DMS153 treated with DMSO at 0.1 percent for 48 hours (cell line): ENCODE measurements around the gene HERC4.
"Not testable (repeated sequence)": the region's sequence is repeated elsewhere in the genome, so short reads cannot be mapped to it uniquely, and the experiment has no call there.

Experiments
- DNase-seq: peaks from one replicate; lab custom pipeline; 2025; ENCODE audit not compliant: unreplicated experiment; lab: John Stamatoyannopoulos, UW

Gene HERC4

GRCh38 chr10:68090586-68090985 is 15.5 kb upstream of the HERC4 start:
- no peak for DNase-seq

GRCh38 chr10:68088740-68089139 is 13.7 kb upstream of the HERC4 start:
- no peak for DNase-seq

- DNase-seq: no peak
Observed at GRCh38 chr10:68087685-68088401, 12.8 kb upstream of the HERC4 start.

GRCh38 chr10:68086910-68087684 is 12.0 kb upstream of the HERC4 start:
- DNase-seq: no peak

- DNase-seq: no peak
Observed at GRCh38 chr10:68086011-68086410, 10.9 kb upstream of the HERC4 start.

- no peak for DNase-seq
Observed at GRCh38 chr10:68084469-68084868, 9.4 kb upstream of the HERC4 start.

- DNase-seq: no peak
Observed at GRCh38 chr10:68083953-68084352, 8.9 kb upstream of the HERC4 start.

GRCh38 chr10:68082872-68083271 is 7.8 kb upstream of the HERC4 start:
- no peak for DNase-seq

- no peak for DNase-seq
Observed at GRCh38 chr10:68081916-68082315, 6.8 kb upstream of the HERC4 start.

- no peak for DNase-seq
Observed at GRCh38 chr10:68080853-68081431, 5.9 kb upstream of the HERC4 start.

- DNase-seq: no peak
Observed at GRCh38 chr10:68079434-68079833, 4.4 kb upstream of the HERC4 start.

- DNase-seq: no peak
Observed at GRCh38 chr10:68077026-68077425, 1.9 kb upstream of the HERC4 start.

- not testable (repeated sequence) for DNase-seq
Observed at GRCh38 chr10:68076081-68076480, 998 bp upstream of the HERC4 start.

- no peak for DNase-seq
Observed at GRCh38 chr10:68075550-68076004, 494 bp upstream of the HERC4 start.

GRCh38 chr10:68074031-68074774 is 880 bp downstream of the HERC4 start:
- DNase-seq: peak; percentile 41

- DNase-seq: no peak
Observed at GRCh38 chr10:68073631-68074030, 1.5 kb downstream of the HERC4 start.

- no peak for DNase-seq
Observed at GRCh38 chr10:68067508-68067907, 7.6 kb downstream of the HERC4 start.

- DNase-seq: no peak
Observed at GRCh38 chr10:68067029-68067428, 8.1 kb downstream of the HERC4 start.

GRCh38 chr10:68053553-68053952 is 21.5 kb downstream of the HERC4 start:
- no peak for DNase-seq

- no peak for DNase-seq
Observed at GRCh38 chr10:68052463-68052862, 22.6 kb downstream of the HERC4 start.
